Hindlimb muscle (tissue), 1 donor: ENCODE measurements around the gene TMEM259. TPM values are rescaled to one million over a fixed set of nuclear protein-coding genes. Genes with fewer than 3 reads are reported as not detected.

Source experiments
- DNase-seq: peaks from one replicate; pipeline ENCODE4 v3.0.0-alpha.2; 2013
- polyA plus RNA-seq: library from polyadenylated mRNA; unstranded; fragments of 120-200 nt; gene quantifications from one replicate; pipeline ENCODE4 v1.2.1, GENCODE V29; 2013; ENCODE audit not compliant: insufficient read length

TMEM259 gene
- polyA plus RNA-seq, 1 donor = 94.8 TPM

DNA sequence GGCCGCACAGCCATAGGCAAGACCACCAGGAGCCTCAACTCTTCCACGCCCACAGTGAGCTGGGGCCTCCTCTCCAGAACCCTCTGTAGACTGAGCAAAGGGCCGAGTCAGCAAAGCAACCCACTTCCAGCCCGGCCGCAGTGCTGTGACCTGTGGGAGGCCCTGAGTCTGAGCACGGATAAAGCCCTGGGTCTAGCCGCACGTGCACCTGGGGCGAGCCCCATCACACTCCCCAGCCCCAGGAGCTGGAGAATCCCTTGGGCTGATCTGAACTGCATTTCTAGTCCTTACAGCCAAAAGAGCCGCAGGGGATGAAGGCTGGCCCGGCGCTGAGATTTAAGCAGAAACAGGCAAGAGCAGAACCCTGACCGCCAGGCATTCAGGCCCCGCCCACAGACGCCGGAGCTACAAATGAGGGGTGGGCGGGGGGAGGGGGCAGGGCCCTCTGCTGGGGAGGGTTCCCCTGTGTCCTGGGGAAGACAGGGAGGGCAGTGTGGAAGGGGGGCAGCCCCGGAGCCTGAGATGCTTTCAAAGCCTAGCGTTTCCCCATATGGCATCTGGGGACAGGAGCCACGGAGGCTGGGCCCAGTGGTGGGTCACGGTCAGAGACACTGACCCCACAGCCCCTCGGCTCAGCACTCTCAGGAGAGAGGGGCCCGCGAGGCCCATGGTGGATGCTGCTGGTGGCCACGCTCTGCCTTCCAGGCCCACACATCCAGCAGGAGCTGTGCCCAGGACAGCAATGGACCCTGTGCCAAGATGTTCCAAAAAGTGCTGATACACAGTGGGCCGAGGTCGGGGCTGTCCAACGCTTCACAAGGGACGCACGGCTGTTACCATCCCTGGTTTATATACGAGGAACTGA lies 4.9 kb downstream of the TMEM259 start:
- no peak for DNase-seq

DNA sequence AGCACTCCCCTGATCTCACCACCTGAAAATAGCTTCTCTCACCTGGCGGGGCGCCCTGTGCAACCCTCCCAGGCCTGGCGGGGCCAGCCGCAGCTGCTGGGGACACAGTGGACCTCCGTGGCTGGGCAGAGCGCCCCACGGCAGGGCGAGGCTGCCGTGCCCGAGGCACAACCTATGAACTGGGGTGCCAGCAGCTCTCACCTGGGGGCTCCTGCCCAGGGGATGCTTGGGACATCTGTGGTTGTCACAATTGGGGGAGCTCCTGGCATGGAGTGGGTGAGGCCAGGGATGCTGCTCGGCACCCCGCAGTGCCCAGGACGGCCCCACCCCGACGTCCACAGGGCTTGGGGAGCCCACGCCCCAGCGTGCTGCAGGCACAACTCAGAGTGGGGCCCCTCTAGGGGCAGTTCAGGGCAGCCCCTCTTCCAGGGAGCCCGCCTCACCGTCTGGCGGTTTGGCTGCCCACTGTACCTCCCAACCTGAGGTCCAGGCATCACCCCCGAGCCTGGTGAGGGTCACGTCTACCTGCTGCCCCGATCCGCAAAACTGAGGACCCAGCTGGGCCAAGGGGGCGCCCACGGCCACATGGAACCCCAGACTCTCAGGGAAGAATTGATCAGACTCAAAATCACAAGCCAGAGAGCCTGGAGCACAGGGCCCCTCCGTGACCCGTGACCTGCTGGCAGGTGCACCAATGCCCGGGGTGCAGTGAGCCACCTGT lies 5.7 kb downstream of the TMEM259 start:
- no peak for DNase-seq

DNA sequence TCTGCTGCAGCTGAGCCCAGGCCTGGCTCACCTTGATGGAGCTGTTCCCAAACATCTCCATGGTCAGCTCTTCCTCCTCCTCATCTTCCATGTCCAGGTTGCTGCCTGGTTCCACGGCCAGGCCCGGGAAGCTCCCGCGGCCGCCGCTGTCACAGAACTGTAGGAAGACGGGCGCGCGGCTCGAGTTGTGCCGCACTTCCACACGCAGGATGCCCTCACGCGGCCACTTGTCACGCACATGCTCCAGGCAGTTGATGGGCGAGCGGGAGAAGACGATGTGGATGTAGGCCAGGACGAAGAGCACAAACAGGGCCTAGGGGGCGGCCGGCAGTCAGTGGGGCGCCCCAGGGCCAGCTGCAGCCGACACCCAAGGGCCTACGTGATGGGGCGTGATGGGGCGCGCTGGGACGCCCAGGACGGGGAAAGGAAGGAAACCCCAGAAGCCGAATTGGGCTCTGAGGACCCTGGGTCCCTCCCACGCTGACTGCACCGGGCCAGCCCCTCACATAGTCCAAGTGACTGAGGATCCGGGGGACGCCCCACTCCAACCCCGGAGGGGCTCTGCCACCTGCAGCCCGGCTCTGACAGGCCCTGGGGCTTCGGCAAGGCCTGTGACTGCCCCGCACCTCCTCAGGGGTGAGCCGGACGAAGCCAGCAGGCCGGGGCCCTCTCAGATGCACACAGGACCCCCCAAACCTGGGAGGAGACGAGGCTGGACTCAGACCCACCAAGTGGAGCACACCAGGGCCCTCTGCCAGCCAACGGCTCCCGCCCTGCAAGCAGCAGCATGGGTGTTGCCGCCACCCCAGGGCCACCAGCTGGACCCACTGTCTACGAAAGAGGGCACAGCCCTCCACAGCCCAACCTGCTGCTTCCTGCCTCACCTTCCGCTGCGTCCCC lies 6.5 kb downstream of the TMEM259 start:
- DNase-seq = no peak

DNA sequence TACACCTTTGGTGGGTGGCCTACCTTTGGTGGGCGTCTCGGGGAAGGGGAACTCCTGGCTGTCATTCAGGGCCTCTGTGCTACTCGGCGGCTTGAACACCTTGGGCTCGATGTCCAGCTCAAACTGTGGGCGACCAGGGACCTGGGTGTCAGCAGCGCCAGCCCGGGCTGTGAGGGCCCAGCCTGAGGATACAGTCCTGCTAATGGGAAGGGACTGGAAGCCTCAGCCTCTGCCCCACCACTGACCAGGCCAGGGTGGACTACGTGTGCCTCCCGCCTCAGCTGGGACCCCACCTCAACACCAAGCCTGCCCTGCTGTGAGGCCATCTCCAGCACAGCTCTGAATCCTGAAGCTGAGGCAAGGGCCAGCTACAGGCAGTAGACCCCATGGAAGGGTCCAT lies 7.7 kb downstream of the TMEM259 start:
- no peak for DNase-seq

DNA sequence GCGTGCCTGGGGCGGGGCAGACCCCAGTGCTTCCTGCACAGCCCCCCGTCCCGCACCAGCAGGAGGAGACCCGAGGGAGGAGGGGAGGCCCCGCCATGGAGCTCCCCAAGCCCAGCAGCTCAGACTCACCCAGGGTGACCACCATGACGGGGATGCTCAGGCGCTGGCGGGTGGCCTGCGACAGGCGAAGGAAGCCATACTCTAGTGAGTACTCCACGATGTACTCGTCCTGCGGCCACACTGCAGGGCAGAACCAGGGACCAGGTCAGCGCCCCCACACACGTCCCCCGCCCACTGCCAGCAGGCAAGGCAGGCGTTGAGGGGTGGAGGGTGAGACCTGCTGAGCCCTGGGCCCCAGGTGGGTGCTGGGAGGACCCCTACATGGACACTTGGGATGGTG lies 8.6 kb downstream of the TMEM259 start:
- no peak for DNase-seq

DNA sequence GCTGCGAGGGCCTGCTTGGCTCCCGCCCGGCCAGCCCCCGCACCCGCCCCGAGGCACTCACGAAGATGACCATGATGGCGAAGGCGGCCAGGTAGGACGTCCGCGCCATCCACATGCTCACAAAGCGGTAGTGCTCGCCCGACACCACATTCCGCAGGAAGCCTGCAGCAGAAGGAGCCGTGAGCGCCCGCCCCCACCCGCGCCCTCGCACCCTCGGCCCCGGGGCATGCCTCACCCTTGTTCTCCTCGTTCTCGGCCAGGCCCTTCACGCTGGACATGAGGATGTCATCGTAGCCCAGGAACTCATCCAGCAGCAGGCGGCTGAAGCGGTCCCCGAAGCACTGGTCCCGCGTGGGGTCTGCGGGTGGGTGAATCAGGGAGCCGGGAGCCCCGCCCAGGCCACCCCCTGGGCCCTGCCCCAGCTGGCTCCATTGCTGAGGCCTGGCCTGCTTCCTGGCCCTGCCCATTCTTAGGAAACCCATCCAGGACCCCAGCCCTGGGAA lies 9.0 kb downstream of the TMEM259 start:
- no peak for DNase-seq

DNA sequence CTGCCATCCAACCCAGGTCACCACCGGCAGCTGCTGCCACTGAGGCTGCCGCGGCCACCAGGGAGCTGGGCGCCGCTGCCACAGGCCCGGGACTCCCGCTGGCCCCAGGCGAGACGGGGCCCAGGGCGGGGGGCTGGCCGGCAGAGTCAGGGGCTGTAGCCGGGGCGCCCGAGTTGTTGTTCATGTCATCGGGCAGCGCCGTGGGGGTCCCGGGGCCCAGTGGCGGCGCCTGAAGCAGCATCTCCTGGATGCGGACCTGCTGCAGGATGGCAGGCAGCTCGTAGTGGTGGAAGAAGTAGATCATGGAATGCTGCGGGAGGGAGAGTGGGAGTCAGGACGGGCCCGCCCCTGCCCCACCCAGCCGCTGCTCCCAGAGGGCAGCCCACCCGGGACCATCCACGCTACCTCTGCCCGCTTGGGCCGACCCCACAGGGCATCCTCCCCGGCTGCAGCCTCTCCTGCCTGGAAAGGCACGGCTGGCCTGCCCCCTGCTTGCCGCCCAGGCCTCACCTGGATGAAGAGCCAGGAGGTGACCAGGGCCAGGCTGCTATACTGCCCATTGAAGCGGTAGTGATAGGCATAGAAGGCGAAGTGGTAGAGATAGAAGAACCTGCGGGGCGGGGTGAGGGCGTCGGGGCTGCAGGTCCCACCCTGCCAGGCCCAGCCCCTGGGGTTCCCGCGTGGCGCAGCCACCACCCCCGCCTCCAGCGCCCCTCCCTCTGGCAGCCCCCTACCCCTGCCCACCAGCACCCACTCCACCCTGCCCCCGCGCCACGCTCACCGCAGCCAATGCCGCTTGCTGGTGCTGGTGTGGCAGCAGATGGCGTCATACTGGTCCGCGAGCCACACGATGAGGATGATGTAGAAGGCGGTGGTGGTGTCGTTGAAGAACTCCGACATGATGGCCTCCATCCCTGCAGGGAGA lies 10.1 kb downstream of the TMEM259 start:
- no peak for DNase-seq

DNA sequence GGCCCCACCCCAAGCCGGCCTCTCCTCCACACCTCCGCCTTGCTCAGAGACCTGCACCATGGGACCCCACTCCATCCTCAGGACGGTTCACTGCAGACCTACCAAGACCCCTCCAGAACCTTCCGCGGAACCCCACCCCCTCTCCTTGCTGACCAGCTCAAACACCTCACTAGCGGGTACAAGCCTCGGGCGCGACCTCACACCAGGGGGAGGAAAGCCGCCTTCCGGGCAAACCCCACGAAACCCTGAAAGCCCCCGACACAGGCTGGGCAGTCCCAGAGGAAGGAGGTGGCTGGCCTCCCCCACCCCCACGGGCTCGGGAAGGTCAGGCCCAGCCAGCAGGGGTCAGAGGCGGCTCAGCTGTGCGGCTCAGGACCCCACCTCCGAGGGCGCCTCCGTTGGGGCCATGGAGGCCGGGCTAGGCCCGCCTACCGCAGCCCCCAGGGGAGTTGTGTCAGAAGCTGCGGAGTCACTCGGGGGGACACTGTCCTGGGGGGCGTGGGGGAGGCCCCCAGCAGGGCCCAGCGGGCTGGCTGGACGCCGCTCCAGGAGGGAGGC lies 10.9 kb downstream of the TMEM259 start:
- no peak for DNase-seq

DNA sequence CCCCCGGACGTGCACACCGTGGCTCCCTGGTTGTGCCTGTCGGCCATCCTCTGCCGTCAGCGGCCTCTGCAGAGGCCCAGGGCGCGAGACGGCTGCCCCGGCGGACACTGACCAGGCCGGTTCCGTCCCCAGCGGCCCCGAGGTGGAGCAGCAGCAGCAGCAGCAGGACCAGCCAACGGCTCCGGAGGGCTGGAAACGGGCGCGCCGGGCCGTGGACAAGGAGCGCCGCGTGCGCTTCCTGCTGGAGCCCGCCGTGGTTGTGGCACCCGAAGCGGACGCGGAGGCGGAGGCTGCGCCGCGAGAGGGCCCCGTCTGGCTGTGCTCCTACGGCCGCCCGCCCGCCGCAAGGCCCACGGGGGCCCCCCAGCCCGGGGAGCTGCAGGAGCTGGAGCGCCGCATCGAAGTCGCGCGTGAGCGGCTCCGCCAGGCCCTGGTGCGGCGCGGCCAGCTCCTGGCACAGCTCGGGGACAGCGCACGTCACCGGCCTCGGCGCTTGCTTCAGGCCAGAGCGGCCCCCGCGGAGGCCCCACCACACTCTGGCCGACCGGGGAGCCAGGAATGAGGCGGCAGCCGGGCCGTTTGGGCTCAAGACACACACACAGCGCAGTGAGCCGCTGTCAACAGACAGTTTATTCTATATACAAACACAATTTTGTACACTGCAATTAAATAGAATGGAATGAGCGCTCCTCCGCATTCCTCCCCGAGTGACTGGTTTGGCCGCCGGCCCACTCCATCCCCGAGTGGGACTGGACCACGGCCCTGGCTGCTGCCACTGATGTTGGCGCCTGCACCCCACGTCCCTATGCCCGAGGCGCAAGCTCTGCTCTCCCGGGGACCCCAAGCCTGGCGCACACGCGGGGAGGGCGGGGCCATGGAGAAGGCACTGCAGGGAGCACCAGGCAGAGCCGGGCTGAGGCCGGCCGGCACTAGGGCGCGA lies 11.6 kb downstream of the TMEM259 start:
- DNase-seq = no peak

DNA sequence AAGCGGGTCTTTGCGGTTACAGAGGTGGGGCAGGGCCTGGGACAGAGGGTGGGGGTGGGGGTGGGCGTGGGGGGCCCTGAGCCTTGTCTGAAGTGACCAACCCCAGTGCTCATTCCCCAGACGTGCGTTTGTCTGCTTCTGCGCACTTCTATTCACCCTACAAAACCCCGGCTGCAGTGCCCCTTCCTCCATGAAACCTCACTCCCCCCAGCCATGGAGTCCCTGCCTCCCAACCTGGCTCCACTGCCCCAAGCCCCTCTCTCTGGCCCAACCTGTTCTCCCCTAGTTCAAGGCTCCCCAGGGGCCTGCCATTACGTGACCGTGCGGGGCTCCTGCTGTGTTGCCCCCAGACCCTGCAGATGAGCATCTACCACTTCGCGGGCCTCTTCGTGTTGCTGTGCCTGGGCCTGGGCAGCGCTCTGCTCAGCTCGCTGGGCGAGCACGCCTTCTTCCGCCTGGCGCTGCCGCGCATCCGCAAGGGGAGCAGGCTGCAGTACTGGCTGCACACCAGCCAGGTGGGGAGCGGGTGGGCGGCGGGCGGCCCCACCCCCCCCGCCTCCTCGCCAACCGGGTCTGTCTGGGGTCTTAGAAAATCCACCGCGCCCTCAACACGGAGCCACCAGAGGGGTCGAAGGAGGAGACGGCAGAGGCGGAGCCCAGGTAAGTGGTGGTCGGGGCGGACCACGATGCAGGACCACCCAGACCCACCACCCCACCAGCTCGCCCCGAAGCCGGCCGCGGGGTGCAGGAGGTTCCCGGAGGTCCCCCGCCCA lies 12.5 kb downstream of the TMEM259 start:
- DNase-seq = no peak

DNA sequence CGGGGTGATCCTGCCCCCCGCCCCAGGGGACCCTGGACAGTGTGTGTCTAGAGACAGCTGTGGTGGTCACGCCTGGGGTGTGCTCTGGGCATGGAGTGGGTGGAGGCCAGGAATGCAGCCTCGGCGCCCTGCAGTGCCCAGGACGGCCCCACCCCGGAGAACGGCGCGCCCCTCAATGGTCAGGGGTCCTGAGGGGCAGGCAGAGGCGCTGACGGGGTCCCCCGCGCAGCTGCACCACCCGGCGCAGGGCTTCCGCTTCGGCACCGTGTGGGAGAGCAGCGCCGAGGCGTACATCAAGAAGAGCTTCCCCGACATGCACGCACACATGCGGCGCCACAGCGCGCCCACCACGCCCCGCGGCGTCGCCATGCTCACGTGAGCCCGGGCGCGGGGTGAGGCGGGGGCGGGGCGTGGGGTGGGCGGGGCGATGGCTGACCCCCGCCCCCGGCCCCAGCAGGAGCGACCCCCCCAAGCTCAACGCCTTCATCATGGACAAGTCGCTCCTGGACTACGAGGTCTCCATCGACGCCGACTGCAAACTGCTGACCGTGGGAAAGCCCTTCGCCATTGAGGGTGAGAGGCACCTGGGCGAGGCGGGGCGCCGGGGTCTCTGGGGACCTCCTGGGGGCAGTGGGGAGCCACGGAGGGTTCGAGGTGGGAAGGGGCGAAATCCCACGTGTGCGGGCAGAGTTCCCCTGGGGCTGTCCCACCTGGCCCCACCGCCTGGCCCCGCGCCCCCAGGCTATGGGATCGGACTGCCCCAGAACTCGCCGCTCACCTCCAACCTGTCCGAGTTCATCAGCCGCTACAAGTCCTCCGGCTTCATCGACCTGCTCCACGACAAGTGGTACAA lies 13.3 kb downstream of the TMEM259 start:
- DNase-seq = no peak

DNA sequence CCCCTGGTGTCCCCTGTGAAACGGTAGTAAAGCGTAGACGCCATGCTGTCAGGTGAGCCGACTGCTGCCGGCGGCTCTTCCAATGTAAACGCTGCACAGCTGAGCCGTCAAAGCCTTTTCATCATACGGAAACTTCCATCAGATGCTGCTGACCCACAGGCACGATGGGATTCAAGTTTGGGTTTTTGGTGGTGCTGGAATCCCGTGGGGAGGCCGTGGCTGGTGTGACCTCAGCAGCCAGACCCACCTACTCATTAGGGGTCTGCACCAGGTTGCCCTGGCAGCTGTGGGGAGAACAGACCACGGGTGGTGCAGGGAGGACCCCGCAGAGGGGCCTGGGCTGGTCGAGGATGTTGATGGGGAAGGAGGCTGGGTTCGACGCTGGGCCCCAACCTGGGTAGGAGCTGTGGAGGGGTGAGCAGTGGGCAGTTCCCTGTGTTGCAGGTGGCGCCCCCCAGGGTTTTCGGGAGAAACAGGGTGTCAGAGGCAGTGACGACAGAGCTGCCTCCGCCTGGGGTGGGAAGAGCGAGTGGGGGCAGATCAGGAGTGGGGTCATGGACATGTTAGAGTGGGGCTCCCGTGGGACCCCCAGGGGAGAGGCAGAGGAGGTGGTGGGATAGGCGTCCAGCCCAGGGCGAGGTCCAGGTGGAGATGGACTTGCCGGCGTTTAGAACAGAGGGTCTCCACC lies 14.1 kb downstream of the TMEM259 start:
- no peak for DNase-seq

DNA sequence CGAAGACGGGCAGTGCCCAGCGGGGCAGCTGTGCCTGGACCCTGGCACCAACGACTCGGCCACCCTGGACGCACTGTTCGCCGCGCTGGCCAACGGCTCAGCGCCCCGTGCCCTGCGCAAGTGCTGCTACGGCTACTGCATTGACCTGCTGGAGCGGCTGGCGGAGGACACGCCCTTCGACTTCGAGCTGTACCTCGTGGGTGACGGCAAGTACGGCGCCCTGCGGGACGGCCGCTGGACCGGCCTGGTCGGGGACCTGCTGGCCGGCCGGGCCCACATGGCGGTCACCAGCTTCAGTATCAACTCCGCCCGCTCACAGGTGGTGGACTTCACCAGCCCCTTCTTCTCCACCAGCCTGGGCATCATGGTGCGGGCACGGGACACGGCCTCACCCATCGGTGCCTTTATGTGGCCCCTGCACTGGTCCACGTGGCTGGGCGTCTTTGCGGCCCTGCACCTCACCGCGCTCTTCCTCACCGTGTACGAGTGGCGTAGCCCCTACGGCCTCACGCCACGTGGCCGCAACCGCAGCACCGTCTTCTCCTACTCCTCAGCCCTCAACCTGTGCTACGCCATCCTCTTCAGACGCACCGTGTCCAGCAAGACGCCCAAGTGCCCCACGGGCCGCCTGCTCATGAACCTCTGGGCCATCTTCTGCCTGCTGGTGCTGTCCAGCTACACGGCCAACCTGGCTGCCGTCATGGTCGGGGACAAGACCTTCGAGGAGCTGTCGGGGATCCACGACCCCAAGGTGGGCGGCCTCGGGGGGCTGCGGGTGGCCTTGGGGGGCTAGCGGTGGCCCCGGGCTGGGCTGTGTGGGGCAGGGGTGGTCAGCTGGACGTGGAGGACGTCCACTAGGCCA lies 15.9 kb downstream of the TMEM259 start:
- no peak for DNase-seq

DNA sequence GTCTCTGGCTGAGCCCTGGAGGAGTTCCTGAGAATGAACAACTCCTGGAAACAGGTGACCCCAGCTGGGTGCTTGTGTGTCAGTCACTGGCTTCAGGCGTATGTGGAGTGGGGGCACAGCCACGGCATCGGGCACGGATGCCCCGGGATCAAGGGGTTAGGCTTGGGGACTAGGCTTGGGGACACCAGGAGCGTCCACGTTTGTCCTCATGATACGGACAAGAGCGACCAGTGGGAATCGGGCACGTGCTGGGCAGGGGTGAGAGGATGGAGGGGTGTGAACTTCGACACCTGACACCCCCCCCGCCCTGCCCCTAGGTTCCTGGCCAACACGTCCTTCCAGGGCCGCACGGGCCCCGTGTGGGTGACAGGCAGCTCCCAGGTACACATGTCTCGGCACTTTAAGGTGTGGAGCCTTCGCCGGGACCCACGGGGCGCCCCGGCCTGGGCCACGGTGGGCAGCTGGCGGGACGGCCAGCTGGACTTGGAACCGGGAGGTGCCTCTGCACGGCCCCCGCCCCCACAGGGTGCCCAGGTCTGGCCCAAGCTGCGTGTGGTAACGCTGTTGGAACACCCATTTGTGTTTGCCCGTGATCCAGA lies 16.6 kb downstream of the TMEM259 start:
- DNase-seq = no peak

DNA sequence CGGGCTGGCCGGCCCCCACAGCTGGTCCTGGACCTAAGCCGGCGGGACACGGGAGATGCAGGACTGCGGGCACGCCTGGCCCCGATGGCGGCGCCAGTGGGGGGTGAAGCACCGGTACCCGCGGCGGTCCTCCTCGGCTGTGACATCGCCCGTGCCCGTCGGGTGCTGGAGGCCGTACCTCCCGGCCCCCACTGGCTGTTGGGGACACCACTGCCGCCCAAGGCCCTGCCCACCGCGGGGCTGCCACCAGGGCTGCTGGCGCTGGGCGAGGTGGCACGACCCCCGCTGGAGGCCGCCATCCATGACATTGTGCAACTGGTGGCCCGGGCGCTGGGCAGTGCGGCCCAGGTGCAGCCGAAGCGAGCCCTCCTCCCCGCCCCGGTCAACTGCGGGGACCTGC lies 17.6 kb downstream of the TMEM259 start:
- no peak for DNase-seq

DNA sequence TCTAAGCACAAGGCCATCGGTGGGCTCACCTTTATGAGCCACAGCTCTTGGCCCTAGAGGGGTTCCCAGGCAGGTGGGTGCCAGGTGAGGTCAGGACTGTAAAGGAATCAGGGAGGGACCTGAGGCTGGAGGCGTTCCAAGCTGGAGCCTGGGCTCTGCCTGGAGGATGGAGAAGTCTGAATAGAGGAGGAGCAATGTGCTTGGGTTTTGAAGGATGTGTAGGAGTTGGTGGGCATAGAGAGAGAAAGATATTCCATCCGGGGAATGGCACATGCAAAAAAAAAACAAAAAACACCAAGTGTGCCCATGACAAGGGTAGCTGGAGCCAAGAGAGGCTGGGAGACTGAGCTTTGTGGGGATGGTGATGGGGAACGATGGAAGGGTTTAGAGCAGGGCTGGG lies 18.3 kb downstream of the TMEM259 start:
- DNase-seq = no peak
